Ureter (tissue), 1 donor: ENCODE results near the gene BRPF1. TPM values are rescaled to one million over a fixed set of nuclear protein-coding genes. Genes with fewer than 3 reads are reported as not detected.

Experiments
- DNase-seq: peaks from one replicate; pipeline ENCODE4 v3.0.0-alpha.2; 2020; ENCODE audit warnings: low spot score
- total RNA-seq: library from RNA; stranded (reverse); gene quantifications from one replicate; pipeline ENCODE4 v1.2.4, GENCODE V29; 2023
- donor health status: DM: yes; HTN: yes; CAD: no.

BRPF1 gene
- total RNA-seq, 1 donor from 2014 or later, result 18.6 TPM

GRCh38 chr3:9736831-9737230 is 5.3 kb downstream of the BRPF1 start:
- no peak for DNase-seq

- DNase-seq, result no peak
These were observed 7.6 kb downstream of the BRPF1 start for GRCh38 chr3:9739181-9739580.

GRCh38 chr3:9742560-9742959 is 11.0 kb downstream of the BRPF1 start:
- DNase-seq, result no peak

GRCh38 chr3:9743548-9743947 is 12.0 kb downstream of the BRPF1 start:
- no peak for DNase-seq

DNA sequence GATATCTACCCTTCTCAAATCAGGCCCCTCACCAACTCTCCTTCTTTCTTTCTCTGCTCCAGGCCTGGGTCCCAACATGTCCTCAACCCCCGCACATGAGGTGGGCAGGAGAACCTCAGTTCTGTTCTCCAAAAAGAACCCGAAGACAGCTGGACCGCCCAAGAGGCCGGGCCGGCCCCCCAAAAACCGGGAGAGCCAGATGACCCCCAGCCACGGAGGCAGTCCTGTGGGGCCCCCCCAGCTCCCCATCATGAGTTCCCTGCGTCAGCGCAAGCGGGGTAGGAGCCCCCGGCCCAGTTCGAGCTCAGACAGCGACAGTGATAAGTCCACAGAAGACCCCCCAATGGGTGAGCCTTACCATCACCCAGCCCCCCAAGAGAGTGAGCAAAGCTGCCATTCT is 12.6 kb downstream of the BRPF1 start:
- DNase-seq, result no peak

DNA sequence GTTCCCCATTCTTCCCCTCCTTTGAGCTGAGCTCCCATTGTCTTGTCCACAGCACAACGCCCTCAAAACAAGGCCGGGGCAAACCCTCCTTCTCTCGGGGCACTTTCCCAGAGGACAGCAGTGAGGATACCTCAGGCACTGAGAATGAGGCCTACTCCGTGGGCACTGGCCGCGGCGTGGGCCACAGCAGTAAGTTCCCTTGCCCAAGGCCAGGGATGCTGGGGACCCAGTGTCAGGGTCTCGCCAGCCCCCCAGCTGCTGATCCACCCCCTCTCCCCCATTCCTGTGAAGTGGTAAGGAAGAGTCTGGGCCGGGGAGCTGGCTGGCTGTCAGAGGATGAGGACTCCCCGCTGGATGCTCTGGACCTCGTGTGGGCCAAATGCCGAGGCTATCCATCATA is 14.0 kb downstream of the BRPF1 start:
- no peak for DNase-seq

GRCh38 chr3:9746330-9746729 is 14.8 kb downstream of the BRPF1 start:
- no peak for DNase-seq

- no peak for DNase-seq
These were observed 15.7 kb downstream of the BRPF1 start for GRCh38 chr3:9747267-9747666.

GRCh38 chr3:9748031-9748430 is 16.5 kb downstream of the BRPF1 start:
- no peak for DNase-seq

- no peak for DNase-seq
These were observed 17.7 kb downstream of the BRPF1 start for GRCh38 chr3:9749296-9749644.

DNA sequence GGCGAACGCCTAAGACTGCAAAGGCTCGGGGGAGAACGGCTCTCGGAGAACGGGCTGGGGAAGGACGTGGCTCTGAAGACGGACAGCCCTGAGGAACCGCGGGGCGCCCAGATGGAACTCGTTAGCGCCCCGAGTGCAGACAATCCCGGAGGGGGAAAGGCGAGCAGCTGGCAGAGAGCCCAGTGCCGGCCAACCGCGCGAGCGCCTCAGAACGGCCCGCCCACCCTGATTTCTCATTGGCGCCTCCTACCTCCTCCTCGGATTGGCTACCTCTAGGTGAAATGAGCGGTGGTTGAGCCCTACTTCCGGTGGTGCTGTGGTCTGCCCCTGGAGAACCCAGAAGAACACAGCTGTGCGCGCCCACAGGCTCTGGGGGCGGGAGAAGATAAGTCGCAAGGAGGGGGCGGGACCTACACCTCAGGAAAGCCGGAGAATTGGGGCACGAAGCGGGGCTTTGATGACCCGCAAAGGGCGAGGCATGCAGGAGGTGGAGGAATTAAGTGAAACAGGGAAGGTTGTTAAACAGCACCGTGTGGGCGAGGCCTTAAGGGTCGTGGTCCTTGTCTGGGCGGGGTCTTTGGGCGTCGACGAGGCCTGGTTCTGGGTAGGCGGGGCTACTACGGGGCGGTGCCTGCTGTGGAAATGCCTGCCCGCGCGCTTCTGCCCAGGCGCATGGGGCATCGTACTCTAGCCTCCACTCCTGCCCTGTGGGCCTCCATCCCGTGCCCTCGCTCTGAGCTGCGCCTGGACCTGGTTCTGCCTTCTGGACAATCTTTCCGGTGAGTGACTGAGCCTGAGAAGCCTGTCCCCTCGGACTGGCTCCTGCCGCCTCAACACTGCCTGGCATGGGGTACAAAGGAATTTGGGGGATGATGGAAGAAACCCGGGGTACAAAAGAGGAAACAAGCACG is 18.4 kb downstream of the BRPF1 start, which contains the start of gene OGG1:
TSS of gene OGG1 (plus strand) at position 308 of the 911 bp plus-strand sequence. CDS start at position 643, 335 bp downstream.
- DNase-seq, result peak; percentile 99

DNA sequence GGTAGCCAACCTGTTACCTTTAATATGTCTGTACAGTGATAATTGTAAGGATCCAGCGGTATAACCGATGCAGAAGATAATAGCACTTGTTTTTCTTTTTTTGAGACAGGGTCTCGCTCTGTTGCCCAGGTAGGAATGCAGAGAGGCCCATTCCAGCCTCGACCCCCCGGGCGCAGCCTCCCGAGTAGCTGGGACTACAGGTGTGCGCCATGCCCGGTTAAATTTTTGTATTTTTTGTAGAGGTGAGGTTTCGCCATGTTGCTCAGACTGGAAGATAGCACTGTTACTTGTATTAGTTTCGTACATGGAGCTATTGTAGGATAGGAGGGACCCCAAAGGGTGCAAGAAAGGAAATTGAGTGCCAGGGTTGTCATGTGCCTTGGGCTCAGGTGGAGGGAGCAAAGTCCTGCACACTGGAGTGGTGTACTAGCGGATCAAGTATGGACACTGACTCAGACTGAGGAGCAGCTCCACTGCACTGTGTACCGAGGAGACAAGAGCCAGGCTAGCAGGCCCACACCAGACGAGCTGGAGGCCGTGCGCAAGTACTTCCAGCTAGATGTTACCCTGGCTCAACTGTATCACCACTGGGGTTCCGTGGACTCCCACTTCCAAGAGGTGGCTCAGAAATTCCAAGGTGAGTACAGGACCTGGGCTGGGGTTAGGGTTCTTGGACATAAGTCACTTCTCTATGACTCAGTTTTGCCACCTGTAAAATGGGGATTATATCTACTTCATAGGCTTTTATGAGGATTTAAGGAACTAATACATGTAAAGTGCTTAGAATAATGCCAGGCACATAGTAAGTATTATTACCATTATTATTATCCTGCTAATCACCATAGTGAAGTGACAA is 19.2 kb downstream of the BRPF1 start:
- no peak for DNase-seq

- DNase-seq, result no peak
These were observed 23.1 kb downstream of the BRPF1 start for GRCh38 chr3:9754678-9755077.

- no peak for DNase-seq
These were observed 25.9 kb downstream of the BRPF1 start for GRCh38 chr3:9757427-9757826.

DNA sequence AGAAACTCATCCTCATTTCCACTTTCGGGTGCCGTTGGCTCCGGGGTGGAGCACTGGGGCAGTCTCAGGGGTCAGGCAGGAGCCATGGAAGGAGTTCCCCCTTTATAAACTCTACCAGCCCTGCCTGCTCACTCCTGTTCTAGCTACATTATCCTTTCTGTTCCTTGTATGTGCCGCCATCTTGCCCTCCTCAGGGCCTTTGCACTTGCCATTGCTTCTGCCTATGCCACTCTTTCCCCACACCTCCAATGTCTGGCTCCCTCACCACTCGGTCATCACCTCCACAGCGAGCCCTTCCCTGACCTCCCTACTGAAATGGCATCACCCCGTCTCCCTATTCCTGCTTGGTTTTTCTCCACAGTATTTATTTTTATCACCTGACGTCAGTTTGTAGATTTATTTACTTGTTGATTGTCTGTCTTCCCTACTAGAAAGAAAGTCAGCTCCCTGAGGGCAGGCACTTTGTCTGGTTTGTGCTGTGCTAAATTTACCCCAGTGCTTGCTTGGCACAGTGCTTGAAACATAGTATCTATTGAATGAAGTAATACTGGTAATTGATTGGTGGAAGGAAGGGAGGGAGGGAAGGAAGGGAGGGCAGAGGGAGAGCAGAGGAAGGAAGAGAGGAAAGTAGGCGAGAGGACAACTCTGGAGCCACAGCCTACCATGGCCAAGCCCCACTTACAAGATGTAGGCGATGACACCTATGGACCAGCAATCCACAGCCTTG is 29.4 kb downstream of the BRPF1 start:
- DNase-seq, result no peak

DNA sequence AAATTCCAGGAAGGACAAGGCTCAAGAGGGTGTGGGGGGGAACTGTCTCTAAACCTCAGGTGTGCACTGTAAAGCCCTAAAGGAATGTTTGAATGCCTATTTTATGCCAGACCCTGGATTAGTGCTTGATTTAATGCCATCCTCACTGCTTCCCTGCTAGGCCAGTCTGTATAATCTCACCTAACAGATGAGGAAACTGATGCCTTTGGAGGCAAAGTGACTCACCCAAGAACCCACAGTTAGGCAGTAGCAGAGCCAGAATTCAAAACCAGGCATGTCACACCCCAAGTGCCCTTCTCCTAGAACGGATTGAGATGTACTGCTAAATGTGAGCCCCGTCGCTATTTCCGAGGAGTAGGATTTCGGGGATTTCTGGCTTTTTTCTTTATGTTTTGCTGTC is 30.4 kb downstream of the BRPF1 start:
- no peak for DNase-seq

DNA sequence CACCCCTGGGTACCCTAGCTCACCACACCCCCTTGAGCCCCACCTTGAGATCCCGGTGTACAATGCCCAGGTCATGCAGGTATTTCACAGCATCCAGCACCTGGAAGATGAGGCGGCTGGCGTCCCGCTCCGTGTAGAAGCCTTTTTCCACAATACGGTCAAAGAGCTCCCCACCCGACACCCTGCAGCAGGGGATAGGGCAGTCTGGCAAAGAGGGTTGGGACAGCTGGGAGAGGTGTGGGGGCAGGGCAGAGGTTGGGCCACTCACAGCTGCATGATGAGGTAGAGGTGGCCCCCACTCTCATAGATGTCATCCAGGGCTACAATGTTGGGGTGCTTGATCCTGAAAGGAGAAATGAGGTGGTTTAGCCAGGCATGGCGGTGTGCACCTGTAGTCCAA is 31.3 kb downstream of the BRPF1 start:
- DNase-seq, result no peak

- DNase-seq, result no peak
These were observed 34.3 kb downstream of the BRPF1 start for GRCh38 chr3:9765865-9766264.

- DNase-seq, result no peak
These were observed 35.9 kb downstream of the BRPF1 start for GRCh38 chr3:9767418-9767817.

GRCh38 chr3:9768141-9768775 is 36.7 kb downstream of the BRPF1 start:
- DNase-seq, result no peak

DNA sequence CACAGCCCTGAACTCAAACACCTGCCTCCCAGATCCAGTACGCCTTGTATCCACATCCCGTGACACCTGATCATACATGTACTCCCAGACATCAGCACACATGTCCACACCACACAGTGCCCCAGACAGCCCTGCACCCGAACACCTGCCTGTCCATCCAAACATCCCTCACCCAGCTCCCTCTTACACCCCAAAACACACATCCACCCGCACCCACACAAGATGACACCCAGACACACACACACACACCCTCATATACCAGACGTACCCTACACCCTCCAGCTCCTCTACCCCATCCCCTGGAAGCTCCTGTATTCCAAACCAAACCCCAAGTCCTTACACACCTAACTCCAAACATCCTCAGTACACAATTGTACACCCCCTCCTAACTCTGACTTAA is 37.5 kb downstream of the BRPF1 start:
- no peak for DNase-seq
